Retinal pigment epithelial cell (primary cell): ENCODE measurements around the gene MCU.
"Not testable (repeated sequence)": the region's sequence is repeated elsewhere in the genome, so short reads cannot be mapped to it uniquely, and the experiment has no call there.

Experiments used
- DNase-seq: peaks from one replicate; pipeline ENCODE4 v3.0.0-alpha.2; 2010; ENCODE audit warnings: low read depth
- H3K4me3 ChIP-seq: 2 replicates; pipeline ENCODE4 v1.5.1; 2011; ENCODE audit warnings: mild to moderate bottlenecking, low read length, control low read depth, moderate library complexity
- TF ChIP-seq, protein P1 (sequence below): conservative IDR thresholded peaks from 2 replicates; pipeline ENCODE4 v1.5.1; 2011; ENCODE audit warnings: low read depth, low read length, control low read depth, inconsistent platforms

Gene MCU

DNA sequence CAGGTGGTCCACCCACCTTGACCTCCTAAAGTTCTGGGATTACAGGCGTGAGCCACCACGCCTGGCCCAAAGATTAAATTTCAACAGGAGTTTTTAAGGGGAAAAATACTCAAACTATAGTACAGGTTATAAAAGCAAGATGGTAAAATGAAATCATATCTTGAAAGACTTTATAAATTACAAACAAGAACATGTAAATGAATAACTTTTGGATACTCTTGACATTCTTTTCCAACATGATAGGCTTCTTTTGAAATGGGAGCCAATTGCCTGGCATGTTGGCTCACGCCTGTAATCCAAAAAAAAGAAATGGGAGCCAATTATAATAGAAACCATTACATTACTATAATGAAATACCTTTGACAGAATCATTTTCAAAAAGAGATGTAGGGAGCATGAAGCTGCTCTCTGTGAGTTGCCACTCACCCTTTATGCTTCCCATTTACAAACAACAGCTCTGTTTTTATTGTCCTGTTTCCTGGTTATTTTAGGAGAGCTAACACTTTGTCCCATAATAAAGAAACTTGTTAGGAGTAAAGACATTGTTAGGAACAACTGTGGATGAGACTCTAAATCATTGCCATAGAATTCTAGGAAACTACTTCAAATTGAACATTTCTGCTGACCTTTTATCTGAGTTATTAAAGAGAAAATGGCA is 24.6 kb upstream of the MCU start:
- no peak for DNase-seq
- no peak overlapping the region for H3K4me3 ChIP-seq
- TF ChIP-seq, protein P1, sequence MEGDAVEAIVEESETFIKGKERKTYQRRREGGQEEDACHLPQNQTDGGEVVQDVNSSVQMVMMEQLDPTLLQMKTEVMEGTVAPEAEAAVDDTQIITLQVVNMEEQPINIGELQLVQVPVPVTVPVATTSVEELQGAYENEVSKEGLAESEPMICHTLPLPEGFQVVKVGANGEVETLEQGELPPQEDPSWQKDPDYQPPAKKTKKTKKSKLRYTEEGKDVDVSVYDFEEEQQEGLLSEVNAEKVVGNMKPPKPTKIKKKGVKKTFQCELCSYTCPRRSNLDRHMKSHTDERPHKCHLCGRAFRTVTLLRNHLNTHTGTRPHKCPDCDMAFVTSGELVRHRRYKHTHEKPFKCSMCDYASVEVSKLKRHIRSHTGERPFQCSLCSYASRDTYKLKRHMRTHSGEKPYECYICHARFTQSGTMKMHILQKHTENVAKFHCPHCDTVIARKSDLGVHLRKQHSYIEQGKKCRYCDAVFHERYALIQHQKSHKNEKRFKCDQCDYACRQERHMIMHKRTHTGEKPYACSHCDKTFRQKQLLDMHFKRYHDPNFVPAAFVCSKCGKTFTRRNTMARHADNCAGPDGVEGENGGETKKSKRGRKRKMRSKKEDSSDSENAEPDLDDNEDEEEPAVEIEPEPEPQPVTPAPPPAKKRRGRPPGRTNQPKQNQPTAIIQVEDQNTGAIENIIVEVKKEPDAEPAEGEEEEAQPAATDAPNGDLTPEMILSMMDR = no peak

DNA sequence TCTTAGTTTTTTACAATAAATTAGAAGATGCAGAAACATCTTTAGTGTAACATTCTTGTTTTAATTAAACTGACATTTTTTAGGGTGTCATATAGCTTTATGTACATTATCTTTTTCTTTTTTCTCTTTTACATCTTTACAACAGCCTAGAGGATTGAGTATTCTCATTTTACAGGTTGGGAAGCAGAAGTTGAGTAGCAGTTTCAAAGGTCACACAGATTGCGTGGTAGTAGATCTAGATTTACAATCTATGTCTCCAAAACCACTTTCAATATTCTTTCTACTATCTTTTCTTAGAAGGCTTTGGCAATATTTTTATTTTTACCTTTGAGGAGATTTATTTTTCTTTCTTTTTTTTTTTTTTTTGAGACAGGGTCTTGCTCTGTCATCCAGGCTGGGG is 18.7 kb upstream of the MCU start:
- TF ChIP-seq, protein P1 = no peak
- no peak for DNase-seq
- H3K4me3 ChIP-seq = no peak overlapping the region

DNA sequence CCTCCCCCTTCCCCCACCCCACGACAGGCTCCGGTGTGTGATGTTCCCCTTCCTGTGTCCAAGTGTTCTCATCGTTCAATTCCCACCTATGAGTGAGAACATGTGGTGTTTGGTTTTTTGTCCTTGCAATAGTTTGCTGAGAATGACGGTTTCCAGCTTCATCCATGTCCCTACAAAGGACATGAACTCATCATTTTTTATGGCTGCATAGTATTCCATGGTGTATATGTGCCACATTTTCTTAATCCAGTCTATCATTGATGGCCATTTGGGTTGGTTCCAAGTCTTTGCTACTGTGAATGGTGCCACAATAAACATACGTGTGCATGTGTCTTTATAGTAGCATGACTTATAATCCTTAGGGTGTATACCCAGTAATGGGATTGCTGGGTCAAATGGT is 17.8 kb upstream of the MCU start:
- DNase-seq = not testable (repeated sequence)

DNA sequence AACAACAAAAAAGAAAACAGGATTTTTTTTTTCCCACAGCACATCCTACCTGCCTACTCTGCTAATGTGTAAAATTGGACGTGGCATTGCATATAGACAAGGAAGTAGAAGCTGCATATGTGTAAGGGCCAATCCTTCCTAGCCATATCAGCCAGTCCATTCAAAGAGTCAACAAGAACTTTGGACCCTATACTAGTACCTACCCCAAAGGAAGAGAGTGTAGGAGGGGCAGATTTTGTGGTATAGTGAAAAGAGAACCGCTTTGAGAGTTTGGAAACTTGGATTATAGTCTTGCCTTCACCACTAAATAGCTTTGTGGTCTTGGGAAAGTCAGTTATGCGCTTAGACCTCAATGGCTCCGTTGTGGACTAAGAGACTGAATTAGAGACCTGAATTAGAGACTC is 12.1 kb upstream of the MCU start:
- H3K4me3 ChIP-seq = no peak overlapping the region
- TF ChIP-seq, protein P1 = no peak
- no peak for DNase-seq

More for the DNA sequence above, 17.8 kb upstream of the MCU start:
- H3K4me3 ChIP-seq = not testable (repeated sequence)

DNA sequence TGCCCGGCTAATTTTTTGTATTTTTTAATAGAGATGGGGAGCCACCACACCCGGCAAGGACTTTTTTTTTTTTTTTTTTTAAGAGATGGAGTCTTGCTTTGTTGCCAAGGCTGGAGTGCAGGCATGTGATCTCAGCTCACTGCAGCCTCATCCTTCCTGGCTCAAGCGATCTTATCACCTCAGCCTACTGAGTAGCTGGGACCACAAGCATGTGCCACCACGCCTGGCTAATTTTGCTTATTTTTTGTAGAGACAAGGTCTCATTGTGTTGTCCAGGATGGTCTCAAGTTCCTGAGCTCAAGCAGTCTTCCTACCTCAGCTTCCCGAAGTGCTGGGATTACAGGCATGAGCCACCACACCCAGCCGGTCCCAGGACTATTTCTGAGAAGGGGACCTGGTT is 9.3 kb upstream of the MCU start:
- TF ChIP-seq, protein P1 = no peak
- no peak for DNase-seq
- H3K4me3 ChIP-seq = no peak overlapping the region

DNA sequence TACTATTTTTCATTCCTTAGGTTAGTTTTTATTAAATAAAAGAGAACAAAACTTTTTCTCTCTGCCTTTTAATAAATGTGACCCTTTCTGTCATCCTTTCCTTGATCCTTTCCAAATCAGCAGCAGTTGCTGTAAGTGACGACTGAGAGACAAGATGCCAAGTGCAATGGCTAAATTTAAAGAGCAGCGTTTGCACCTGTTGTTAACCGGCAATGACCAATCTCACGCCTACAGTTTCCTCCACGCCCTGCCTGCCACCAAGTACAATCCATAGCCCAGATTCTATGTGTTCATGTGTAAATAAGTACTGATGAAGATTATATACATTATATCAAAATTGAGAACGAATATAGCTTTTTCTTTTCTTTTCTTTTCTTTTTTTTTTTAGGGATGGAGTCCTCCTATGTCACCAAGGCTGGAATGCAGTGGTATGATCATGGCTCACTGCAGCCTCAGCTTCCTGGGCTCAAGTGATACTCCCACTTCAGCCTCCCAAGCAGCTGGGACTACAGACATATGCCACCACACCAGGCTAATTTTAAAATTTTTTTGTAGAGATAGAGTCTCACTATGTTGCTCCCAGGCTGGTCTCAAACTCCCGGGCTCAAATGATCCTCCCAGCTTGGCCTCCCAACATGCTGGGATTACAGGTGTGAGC is 6.5 kb upstream of the MCU start:
- H3K4me3 ChIP-seq = no peak overlapping the region
- DNase-seq = no peak
- TF ChIP-seq, protein P1 = no peak

DNA sequence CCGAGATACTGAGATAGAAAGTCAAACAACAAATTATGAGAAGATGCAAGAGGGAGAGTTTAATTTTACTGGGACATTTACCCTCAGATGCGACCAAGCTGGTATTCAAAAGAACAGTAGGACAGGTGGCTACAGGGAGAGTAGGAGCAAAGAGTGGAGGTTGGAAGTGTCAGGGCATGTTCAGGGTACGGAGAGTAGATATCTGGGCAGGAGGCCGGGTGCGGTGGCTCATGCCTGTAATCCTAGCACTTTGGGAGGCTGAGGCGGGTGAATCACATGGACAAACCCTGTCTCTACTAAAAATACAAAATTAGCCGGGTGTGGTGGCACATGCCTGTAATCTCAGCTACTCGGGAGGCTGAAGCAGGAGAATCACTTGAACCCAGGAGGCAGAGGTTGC is 5.5 kb upstream of the MCU start:
- not testable (repeated sequence) for DNase-seq, H3K4me3 ChIP-seq

DNA sequence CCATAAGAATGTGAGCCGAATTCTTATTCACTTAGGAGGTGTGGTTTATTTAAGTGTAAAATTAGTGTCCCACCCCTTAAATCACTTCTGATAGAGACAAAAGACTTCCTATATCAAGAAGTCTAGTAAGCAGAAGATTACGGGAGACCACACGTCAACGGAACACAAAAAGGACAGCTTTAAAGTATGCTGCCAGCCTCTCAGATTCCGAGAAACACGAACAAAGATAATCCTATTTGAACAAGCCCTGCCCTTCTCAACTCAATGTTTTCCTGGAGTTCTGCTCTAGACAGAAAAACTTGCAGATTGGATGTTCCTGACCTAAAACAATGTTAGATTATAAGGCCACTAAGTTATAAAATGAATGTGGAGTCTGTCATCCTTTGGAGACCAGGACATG is 4.9 kb upstream of the MCU start:
- TF ChIP-seq, protein P1 = no peak
- DNase-seq = peak; percentile 91
- H3K4me3 ChIP-seq = no peak overlapping the region
